HepG2 (cell line): ENCODE measurements around the gene PLCL1. TPM values are rescaled to one million over a fixed set of nuclear protein-coding genes. Genes with fewer than 3 reads are reported as not detected.

Experiments
- ATAC-seq: fragments of 200-7000 bp; cut with Tn5 transposase; 3 replicates; pipeline ENCODE4 v1.9.1; 2020; ENCODE audit warnings: mild to moderate bottlenecking, moderate library complexity
- BruUV-seq: library from RNA; stranded (reverse); fragments of 400-500 nt; replicated peaks from 2 replicates; lab custom pipeline; 2021; lab: Mats Ljungman, UMichigan
- CTCF ChIA-PET: fragments of 300-600 bp; formaldehyde crosslinking; extraction: SDS; loops from one replicate; lab custom pipeline; 2021; ENCODE audit warnings: low total read pairs, inconsistent platforms, low intra/inter-chr PET ratio; lab: Yijun Ruan, JAX
- POLR2A ChIA-PET: fragments of 350-600 bp; sonication (Branson Sonifier 250); formaldehyde crosslinking; loops from one replicate; lab custom pipeline; 2020; ENCODE audit warnings: antibody characterized with exemption, inconsistent platforms; lab: Yijun Ruan, JAX
- DNase-seq: peaks from one replicate; pipeline ENCODE4 v3.0.0-alpha.2; 2015; ENCODE audit warnings: low spot score
- FAIRE-seq: peaks from 3 replicates; lab custom pipeline; 2011; peaks lifted over from hg19 to GRCh38; lab: Jason Lieb, UNC
- H2AFZ ChIP-seq: one replicate; pipeline ENCODE4 v1.6.1; 2011; ENCODE audit warnings: low read length, inconsistent platforms
- H3K27ac ChIP-seq: fragments of 300-600 bp; 3 replicates; pipeline ENCODE4 v1.8.0; 2011; ENCODE audit warnings: mixed run types, mild to moderate bottlenecking, mixed read lengths, low read length, inconsistent platforms; ENCODE audit not compliant: insufficient read depth; ENCODE audit errors: extremely low read length
- H3K27me3 ChIP-seq, 2 experiments: fragments of 200-600 bp in 1 of 2; 2 replicates in 1 of 2; 3 replicates in 1 of 2; pipeline versions ENCODE4 v1.6.0 to v1.8.0; 2011; ENCODE audit warnings: low read length in 2 of 2, mild to moderate bottlenecking in 2 of 2, moderate library complexity in 2 of 2, inconsistent platforms in 1 of 2; ENCODE audit not compliant: insufficient read depth in 2 of 2, control insufficient read depth in 1 of 2
- H3K36me3 ChIP-seq, 2 experiments: fragments of 200-600 bp in 1 of 2; replicated peaks in 1 of 2; 2 replicates in 1 of 2; 3 replicates in 1 of 2; pipeline versions ENCODE4 v1.5.1 to v1.8.0; 2011; ENCODE audit warnings: low read length in 2 of 2, inconsistent platforms in 1 of 2; ENCODE audit not compliant: insufficient read depth in 2 of 2, control insufficient read depth in 1 of 2
- H3K4me1 ChIP-seq: 2 replicates; pipeline ENCODE4 v1.5.1; 2012; ENCODE audit warnings: low read length, inconsistent platforms; ENCODE audit not compliant: insufficient read depth
- H3K4me2 ChIP-seq: 2 replicates; pipeline ENCODE4 v1.6.0; 2011; ENCODE audit warnings: low read depth, low read length, inconsistent platforms
- H3K4me3 ChIP-seq, 3 experiments: fragments of 200-600 bp in 1 of 3; sonication (generic), shearing (Covaris generic) in 1 of 3; replicated peaks in 1 of 3; 2 replicates each; pipeline ENCODE4 v1.5.1; 2011 to 2016; ENCODE audit warnings: low read length in 3 of 3, inconsistent platforms in 2 of 3, low read depth in 2 of 3, mild to moderate bottlenecking in 2 of 3, control low read depth in 1 of 3, mixed read lengths in 1 of 3; ENCODE audit not compliant: insufficient read depth in 1 of 3
- H3K79me2 ChIP-seq: one replicate; pipeline ENCODE4 v1.6.1; 2011; ENCODE audit warnings: low read length, inconsistent platforms; ENCODE audit not compliant: insufficient read depth
- H3K9ac ChIP-seq: 2 replicates; pipeline ENCODE4 v1.6.0; 2011; ENCODE audit warnings: mild to moderate bottlenecking, low read depth, low read length, inconsistent platforms; ENCODE audit not compliant: insufficient read depth
- H3K9me3 ChIP-seq: 2 replicates; pipeline ENCODE4 v1.5.1; 2012; ENCODE audit warnings: mild to moderate bottlenecking, low read length
- H4K20me1 ChIP-seq: 2 replicates; pipeline ENCODE4 v1.6.0; 2011; ENCODE audit warnings: inconsistent platforms, mild to moderate bottlenecking, low read length, moderate library complexity; ENCODE audit not compliant: insufficient read depth
- DR1 ChIP-seq: sonication (generic); formaldehyde crosslinking; IDR thresholded peaks from 2 replicates; pipeline ENCODE4 v1.8.0; 2021; ENCODE audit warnings: mild to moderate bottlenecking, missing genetic modification reagents, inconsistent platforms
- MEF2D ChIP-seq: sonication (generic); formaldehyde crosslinking; IDR thresholded peaks from 2 replicates; pipeline ENCODE4 v1.5.1; 2020; ENCODE audit warnings: mild to moderate bottlenecking, missing genetic modification reagents
- PHF21A ChIP-seq: sonication (generic); formaldehyde crosslinking; IDR thresholded peaks from 2 replicates; pipeline ENCODE4 v1.5.0; 2020; ENCODE audit warnings: mild to moderate bottlenecking, missing genetic modification reagents
- RBM22 ChIP-seq: fragments of 200-400 bp; formaldehyde crosslinking; optimal IDR thresholded peaks from 2 replicates; pipeline ENCODE3; 2017; ENCODE audit warnings: mild to moderate bottlenecking, low read length, moderate library complexity
- TARDBP ChIP-seq: sonication (generic); formaldehyde crosslinking; IDR thresholded peaks from 2 replicates; pipeline ENCODE4 v1.8.0; 2022; ENCODE audit warnings: mild to moderate bottlenecking, missing genetic modification reagents
- ZFP37 ChIP-seq: sonication (generic); formaldehyde crosslinking; IDR thresholded peaks from 2 replicates; pipeline ENCODE4 v1.4.0; 2020; ENCODE audit warnings: missing genetic modification reagents, borderline replicate concordance
- ZNF121 ChIP-seq: sonication (generic); formaldehyde crosslinking; IDR thresholded peaks from 2 replicates; pipeline ENCODE4 v1.5.0; 2020; ENCODE audit warnings: mild to moderate bottlenecking, missing genetic modification reagents
- ZNF354B ChIP-seq: sonication (generic); formaldehyde crosslinking; IDR thresholded peaks from 2 replicates; pipeline ENCODE4 v1.8.0; 2022; ENCODE audit warnings: mild to moderate bottlenecking, missing genetic modification reagents
- ZNF749 ChIP-seq: sonication (generic); formaldehyde crosslinking; IDR thresholded peaks from 2 replicates; pipeline ENCODE4 v1.8.0; 2022; ENCODE audit warnings: mild to moderate bottlenecking, missing genetic modification reagents, moderate library complexity, borderline replicate concordance
- ZNF883 ChIP-seq: sonication (generic); formaldehyde crosslinking; IDR thresholded peaks from 2 replicates; pipeline ENCODE4 v1.5.1; 2020; ENCODE audit warnings: mild to moderate bottlenecking, missing genetic modification reagents; ENCODE audit errors: not compliant biosample characterization
- WGBS: methylation state at CpG from one replicate; pipeline ENCODE4 v1.1.6; 2017; ENCODE audit warnings: low lambda C conversion rate; 5-methylcytosine and 5-hydroxymethylcytosine counted together
- in situ Hi-C: cut with HindIII; loops from 2 replicates; pipeline ENCODE4 v1.10.0; 2017; ENCODE audit warnings: low pct_unique_long_range_greater_than_20kb; ENCODE audit not compliant: extremely low pct_ligation_motif_present
- intact Hi-C: fragments of 100-400 bp; cut with micrococcal nuclease; formaldehyde crosslinking; loops from one replicate; pipeline ENCODE4 v1.10.0; 2022; ENCODE audit not compliant: unreplicated experiment
- polyA plus RNA-seq, 8 experiments: library from polyadenylated mRNA; depleted of rRNA in 3 of 8; stranded (reverse) in 7 of 8; unstranded in 1 of 8; fragments of >200 nt; fragmentation: Illumina TruSeq in 4 of 8; extraction: Trizol in 4 of 8; gene quantifications; 2 replicates each; pipeline versions ENCODE4 v1.2.1 to v1.2.3, GENCODE V29; 2011 to 2016; ENCODE audit warnings: low read depth in 4 of 8, missing spikeins in 1 of 8, mixed read lengths in 1 of 8; ENCODE audit not compliant: insufficient read depth in 1 of 8
- total RNA-seq, 5 experiments: library from RNA; depleted of rRNA; stranded (reverse); fragments of >200 nt; fragmentation: Illumina TruSeq; extraction: Trizol; gene quantifications; 2 replicates each; pipeline ENCODE4 v1.2.3, GENCODE V29; 2016; ENCODE audit warnings: low read depth in 1 of 5
- TF ChIP-seq, protein P1 (sequence below): sonication (generic); formaldehyde crosslinking; IDR thresholded peaks from 2 replicates; pipeline ENCODE4 v1.8.0; 2022; ENCODE audit warnings: mild to moderate bottlenecking, missing genetic modification reagents
- TF ChIP-seq, protein P2 (sequence below): sonication (generic); formaldehyde crosslinking; conservative IDR thresholded peaks from 2 replicates; pipeline ENCODE4 v1.8.0; 2022; ENCODE audit warnings: mild to moderate bottlenecking, moderate library complexity, missing genetic modification reagents
- TF ChIP-seq, protein P3 (sequence below): IDR thresholded peaks from 2 replicates; pipeline ENCODE4 v1.6.1; 2016
- TF ChIP-seq, protein P4 (sequence below): sonication (generic); formaldehyde crosslinking; IDR thresholded peaks from 2 replicates; pipeline ENCODE4 v1.5.1; 2020; ENCODE audit warnings: mild to moderate bottlenecking, missing genetic modification reagents, borderline replicate concordance

The PLCL1 gene
- total and polyA plus RNA-seq, 2 of the 13 experiments (the other 11 are each of a cell fraction or from before 2014, with no cell fraction given), result not detected

DNA sequence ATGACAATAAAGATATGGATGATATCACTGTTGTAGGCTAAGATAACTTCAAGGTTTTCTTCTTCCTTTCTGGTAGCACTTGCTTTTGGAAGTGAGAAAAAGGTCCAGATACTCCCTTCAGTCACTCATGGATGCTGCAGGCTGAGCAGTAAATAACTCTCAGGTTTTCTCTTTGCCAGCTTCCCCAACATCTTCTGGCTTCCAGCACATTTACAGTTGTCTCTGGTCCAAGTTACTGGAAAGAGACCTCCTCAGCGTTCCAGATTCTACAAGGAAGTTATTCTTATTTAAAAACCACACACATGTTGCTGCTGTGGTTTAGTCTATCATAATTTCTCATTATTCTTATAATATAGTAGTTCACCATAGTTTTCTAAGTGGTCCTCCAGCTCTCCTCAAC lies 383.4 kb downstream of the PLCL1 start:
- in situ Hi-C loops, result no loop called here
- no peak for FAIRE-seq
- H3K27ac ChIP-seq, result no peak overlapping the region

DNA sequence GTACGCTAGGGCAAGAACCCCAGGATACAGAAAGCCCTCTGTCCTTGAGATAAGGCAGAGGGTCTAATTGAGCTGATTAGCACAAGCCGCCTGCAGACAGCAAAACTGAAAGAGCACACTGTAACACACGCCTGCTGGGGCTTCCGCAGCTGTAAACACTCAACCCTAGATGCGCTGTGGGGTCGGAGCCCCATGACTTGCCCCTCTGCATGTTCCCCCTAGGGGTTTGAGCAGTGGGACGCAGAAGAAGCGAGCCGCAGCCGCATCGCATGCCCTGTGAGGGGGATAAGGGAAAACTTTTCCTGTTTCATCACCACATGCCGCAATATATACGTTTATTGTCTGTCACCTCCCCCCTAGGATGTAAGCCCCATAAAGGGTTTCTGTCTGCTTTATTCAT lies 384.6 kb downstream of the PLCL1 start:
- in situ Hi-C loops, result no loop called here
- Histone ChIP-seq H3K4me3 (no peak overlapping the region), H3K4me1 (no peaks in the 10 kb centered on the region)
- DNase-seq, result no peak
- no TSS peak for BruUV-seq
- TF ChIP-seq ZNF749 (no peak), ZNF121 (no peak), DR1 (CRISPR knock-in tag) (no peak), TARDBP (CRISPR knock-in tag) (no peak)
- TF ChIP-seq, protein P1, sequence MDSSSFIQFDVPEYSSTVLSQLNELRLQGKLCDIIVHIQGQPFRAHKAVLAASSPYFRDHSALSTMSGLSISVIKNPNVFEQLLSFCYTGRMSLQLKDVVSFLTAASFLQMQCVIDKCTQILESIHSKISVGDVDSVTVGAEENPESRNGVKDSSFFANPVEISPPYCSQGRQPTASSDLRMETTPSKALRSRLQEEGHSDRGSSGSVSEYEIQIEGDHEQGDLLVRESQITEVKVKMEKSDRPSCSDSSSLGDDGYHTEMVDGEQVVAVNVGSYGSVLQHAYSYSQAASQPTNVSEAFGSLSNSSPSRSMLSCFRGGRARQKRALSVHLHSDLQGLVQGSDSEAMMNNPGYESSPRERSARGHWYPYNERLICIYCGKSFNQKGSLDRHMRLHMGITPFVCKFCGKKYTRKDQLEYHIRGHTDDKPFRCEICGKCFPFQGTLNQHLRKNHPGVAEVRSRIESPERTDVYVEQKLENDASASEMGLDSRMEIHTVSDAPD (CRISPR knock-in tag), result no peak
- TF ChIP-seq, protein P2, sequence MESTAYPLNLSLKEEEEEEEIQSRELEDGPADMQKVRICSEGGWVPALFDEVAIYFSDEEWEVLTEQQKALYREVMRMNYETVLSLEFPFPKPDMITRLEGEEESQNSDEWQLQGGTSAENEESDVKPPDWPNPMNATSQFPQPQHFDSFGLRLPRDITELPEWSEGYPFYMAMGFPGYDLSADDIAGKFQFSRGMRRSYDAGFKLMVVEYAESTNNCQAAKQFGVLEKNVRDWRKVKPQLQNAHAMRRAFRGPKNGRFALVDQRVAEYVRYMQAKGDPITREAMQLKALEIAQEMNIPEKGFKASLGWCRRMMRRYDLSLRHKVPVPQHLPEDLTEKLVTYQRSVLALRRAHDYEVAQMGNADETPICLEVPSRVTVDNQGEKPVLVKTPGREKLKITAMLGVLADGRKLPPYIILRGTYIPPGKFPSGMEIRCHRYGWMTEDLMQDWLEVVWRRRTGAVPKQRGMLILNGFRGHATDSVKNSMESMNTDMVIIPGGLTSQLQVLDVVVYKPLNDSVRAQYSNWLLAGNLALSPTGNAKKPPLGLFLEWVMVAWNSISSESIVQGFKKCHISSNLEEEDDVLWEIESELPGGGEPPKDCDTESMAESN, result no peak
- TF ChIP-seq, protein P3, sequence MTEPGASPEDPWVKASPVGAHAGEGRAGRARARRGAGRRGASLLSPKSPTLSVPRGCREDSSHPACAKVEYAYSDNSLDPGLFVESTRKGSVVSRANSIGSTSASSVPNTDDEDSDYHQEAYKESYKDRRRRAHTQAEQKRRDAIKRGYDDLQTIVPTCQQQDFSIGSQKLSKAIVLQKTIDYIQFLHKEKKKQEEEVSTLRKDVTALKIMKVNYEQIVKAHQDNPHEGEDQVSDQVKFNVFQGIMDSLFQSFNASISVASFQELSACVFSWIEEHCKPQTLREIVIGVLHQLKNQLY (CRISPR knock-in tag), result no peak
- TF ChIP-seq, all 625 proteins: peak for 0
- H3K4me2 ChIP-seq, result no peak overlapping the region
- intact Hi-C loops, result no loop called here
- ATAC-seq (no peak), FAIRE-seq (no peak)
- 47% methylated on average over 12 of the region's 13 CpGs for whole genome bisulfite sequencing
- no peaks in the 10 kb centered on the region for H3K36me3 ChIP-seq
- H3K27me3 ChIP-seq, result no peaks in the 10 kb centered on the region
- H3K79me2 ChIP-seq, result no peaks in the 10 kb centered on the region
- no peaks in the 10 kb centered on the region for H3K9me3 ChIP-seq
- no peak overlapping the region for H3K27ac ChIP-seq
- POLR2A ChIA-PET, result no interaction called here
- H2AFZ ChIP-seq, result no peak overlapping the region
- no peaks in the 10 kb centered on the region for H4K20me1 ChIP-seq
- CTCF ChIA-PET, result no interaction called here
- H3K9ac ChIP-seq, result no peak overlapping the region

More for the DNA sequence above, 383.4 kb downstream of the PLCL1 start:
- no peak overlapping the region for H3K4me2 ChIP-seq
- no peaks in the 10 kb centered on the region for H3K4me1 ChIP-seq
- no peak overlapping the region for H3K9ac ChIP-seq
- DNase-seq, result no peak
- H3K27me3 ChIP-seq, result no peaks in the 10 kb centered on the region
- H4K20me1 ChIP-seq, result no peaks in the 10 kb centered on the region
- no peak overlapping the region for H2AFZ ChIP-seq
- TF ChIP-seq ZNF883, result no peak
- no peak for TF ChIP-seq ZFP37 (CRISPR knock-in tag)
- no peak for TF ChIP-seq ZNF354B (CRISPR knock-in tag)
- TF ChIP-seq PHF21A (CRISPR knock-in tag), result no peak
- TF ChIP-seq, protein P4, sequence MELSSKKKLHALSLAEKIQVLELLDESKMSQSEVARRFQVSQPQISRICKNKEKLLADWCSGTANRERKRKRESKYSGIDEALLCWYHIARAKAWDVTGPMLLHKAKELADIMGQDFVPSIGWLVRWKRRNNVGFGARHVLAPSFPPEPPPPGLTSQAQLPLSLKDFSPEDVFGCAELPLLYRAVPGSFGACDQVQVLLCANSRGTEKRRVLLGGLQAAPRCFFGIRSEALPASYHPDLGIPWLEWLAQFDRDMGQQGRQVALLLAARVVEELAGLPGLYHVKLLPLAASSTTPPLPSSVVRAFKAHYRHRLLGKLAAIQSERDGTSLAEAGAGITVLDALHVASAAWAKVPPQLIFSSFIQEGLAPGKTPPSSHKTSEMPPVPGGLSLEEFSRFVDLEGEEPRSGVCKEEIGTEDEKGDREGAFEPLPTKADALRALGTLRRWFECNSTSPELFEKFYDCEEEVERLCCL (CRISPR knock-in tag), result no peak
- TF ChIP-seq MEF2D (CRISPR knock-in tag), result no peak
- TF ChIP-seq RBM22, result no peak
- ATAC-seq, result no peak
- 4% methylated on average over 1 of the region's 1 CpG for WGBS
- POLR2A ChIA-PET, result no interaction called here
- no peaks in the 10 kb centered on the region for H3K36me3 ChIP-seq
- intact Hi-C loops, result no loop called here
- no peaks in the 10 kb centered on the region for H3K9me3 ChIP-seq
- no peaks in the 10 kb centered on the region for H3K79me2 ChIP-seq
- CTCF ChIA-PET, result no interaction called here
- BruUV-seq, result no TSS peak
- no peak overlapping the region for H3K4me3 ChIP-seq
